Stimulated activated CD4-positive, alpha-beta T cell treated with anti-CD3 and anti-CD28 coated beads, Interleukin-12 subunit alpha, Interleukin-12 subunit beta, amount 100 ng/mL, for 4 hours (primary cell): ENCODE data around the gene RABL3.
A peak's percentile ranks its signal among the peaks of the same experiment; 100 is the strongest.
"Not testable (repeated sequence)": the region's sequence is repeated elsewhere in the genome, so short reads cannot be mapped to it uniquely, and the experiment has no call there.

Experiments used
- DNase-seq: peaks from one replicate; pipeline ENCODE4 v3.0.0-alpha.2; 2020

Gene RABL3

DNA sequence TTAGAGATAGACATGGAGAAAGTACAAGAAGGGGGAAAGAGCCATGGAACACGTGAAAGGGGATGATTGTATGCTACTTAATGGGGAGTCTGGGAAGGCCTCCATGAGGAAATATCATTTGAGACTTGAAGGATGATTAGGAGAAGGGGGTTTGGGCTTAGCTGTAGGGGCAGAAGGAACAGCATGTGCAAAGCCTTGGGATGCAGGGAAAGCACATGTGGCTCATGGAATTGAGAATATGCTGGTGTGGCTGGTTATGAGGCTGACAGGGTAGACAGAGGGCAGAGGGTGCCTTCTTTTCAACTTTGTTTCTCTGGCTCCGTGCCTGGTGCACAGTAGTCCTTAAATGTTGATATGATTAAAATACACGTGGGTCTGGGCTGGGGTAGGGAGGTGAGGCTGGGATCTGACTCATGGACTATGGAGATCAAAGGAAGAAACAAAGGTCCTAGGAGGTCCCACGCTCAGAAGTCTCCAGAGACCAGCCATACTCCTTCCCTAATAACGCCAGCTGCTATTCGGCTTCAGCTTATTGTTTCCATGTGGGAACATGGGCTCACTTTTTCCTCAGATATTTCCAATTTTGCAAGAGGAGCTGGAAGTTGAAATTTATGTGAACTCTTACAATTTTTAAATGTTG lies 1.4 kb upstream of the RABL3 start:
- DNase-seq = no peak

DNA sequence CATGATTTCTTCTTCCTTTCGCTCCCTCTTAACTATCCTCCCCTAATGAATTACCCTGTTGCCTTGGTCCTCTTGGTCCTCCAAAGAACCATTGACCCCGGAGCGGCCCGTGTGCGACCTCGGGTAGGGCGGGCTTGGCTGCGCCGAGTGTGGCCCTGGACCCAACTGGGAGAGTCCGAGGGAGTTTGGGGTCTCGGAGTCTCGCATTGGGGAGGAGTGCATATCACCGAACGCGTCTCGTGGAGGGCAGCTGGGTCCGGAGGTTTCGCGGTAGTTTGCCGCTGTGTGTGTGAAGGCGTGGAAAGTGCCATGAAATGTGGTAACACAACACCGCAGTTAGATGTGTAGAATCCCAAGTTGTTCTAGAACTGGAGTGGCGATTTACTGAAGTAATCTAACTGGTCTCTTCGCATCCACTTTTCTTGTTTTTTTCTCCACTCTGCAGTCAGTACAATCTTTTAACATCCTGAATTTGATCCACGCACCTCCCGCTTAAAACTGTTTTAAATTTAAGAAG lies 591 bp upstream of the RABL3 start:
- DNase-seq = no peak

DNA sequence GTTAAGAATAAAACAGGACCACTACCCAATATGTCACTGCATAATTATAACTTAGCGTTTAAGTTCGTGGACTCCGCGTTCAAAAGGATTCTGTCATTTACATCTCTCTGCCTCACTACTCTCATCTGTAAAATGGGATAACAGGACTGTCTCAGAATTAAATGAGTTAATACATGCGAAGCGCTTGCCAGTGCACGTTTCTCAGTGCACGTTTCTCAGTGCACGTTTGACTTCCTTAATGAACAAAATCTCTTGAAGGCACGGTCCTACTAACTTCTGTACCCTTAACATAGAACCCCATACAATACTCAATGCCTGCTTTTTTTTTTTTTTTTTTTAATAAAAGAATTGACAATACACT lies 499 bp downstream of the RABL3 start:
- DNase-seq = no peak

DNA sequence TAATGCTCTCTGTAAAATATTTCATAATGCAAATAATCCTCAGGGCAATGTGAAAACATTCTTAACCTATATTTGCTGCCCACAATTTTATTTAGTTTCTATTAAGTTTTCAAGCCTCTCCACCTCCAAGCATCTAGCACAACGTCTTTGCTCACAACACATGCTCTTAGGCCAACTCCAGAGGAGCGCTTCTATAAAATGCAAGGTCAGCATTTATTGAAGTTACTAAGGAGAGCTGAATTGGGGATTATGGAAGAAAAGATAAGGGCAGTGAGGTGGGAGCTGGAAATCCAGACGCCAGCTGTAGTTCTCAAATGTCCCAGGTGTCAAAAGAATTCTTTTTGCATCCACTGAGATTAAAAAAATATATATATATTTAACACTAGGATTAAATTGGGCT lies 996 bp downstream of the RABL3 start:
- no peak for DNase-seq

DNA sequence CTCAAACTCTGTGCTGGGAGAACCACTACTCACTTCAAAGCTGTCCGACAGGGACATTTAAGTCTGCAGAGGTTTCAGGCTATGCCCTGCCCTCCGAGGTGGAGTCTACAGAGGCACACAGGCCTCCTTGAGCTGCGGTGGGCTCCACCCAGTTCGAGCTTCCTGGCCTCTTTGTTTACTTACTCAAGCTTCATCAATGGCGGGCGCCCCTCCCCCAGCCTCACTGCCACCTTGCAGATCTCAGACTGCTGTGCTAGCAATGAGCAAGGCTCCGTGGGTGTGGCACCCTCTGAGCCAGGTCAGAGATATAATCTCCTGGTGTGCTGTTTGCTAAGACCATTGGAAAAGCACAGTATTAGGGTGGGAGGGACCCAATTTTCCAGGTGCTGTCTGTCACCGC lies 4.3 kb downstream of the RABL3 start:
- not testable (repeated sequence) for DNase-seq

GRCh38 chr3:120730576-120731542 lies 11.5 kb downstream of the RABL3 start:
- DNase-seq = no peak

DNA sequence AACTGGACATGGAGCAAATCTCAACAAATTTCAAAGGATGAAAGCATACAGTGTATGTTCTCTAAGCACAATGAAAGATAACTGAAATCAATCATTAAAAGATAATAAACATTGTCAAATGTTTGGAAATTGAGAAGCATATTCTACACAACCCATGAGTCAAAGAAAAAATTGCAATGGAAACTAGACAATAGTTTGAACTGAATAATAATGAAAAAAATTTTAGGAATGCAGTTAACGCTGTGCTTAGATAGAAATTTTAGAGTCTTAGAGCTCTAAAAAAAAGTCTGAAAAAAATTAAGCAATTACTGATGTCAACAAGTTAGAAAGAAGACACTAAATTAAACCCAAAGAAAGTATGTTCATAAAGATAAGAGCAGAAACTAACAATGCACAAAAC lies 15.5 kb downstream of the RABL3 start:
- no peak for DNase-seq

DNA sequence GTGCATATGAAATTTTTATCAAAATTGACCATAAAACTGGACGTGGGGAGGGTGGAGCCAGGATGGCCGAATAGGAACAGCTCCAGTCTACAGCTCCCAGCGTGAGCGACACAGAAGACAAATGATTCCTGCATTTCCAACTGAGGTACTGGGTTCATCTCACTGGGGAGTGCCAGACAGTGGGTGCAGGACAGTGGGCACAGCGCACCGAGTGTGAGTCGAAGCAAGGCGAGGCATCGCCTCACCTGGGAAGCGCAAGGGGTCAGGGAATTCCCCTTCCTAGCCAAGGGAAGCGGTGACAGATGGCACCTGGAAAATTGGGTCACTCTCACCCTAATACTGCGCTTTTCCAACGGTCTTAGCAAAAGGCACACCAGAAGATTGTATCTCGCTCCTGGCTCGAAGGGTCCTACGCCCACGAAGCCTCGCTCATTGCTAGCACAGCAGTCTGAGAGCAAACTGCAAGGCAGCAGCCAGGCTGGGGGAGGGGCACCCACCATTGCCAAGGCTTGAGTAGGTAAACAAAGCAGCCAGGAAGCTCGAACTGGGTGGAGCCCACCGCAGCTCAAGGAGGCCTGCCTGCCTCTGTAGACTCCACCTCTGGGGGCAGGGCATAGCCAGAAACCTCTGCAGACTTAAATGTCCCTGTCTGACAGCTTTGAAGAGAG lies 23.0 kb downstream of the RABL3 start:
- peak; percentile 25 for DNase-seq

GRCh38 chr3:120713262-120713661 lies 29.1 kb downstream of the RABL3 start:
- no peak for DNase-seq

GRCh38 chr3:120710369-120710768 lies 31.9 kb downstream of the RABL3 start:
- DNase-seq = no peak

- no peak for DNase-seq
Measured at GRCh38 chr3:120708408-120708807, 33.9 kb downstream of the RABL3 start.

GRCh38 chr3:120706950-120707349 lies 35.4 kb downstream of the RABL3 start:
- DNase-seq = no peak

DNA sequence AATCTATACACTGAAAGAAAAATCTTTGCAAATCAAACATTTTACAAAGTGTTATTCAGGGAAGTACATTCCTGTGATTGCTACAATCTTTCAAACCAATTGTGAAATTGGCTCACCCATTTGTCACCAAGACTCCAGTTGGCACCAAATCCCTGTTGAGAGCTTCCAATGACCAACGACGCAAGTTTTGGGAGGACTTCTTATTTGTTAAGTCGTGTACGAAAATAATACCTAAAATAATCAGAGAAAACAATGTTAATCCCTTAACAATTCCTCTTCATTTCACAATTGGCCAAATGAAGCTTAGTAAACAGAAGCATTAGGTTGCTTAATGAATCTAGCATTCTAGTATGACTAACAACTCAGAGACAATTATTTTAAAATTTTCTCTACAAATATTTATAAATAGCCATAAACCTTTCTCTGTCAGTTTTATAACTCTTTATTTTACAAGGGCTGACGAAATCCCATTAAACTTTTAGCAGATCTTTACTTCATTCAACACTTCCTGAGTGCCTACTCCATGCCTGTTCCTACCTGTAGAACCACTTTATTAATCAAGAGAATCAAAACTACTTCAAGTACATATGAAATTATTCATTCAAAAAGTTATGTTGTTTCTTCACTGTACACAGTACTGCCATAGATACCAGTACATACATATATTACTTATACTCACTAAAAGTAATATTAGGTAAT lies 36.3 kb downstream of the RABL3 start:
- no peak for DNase-seq

DNA sequence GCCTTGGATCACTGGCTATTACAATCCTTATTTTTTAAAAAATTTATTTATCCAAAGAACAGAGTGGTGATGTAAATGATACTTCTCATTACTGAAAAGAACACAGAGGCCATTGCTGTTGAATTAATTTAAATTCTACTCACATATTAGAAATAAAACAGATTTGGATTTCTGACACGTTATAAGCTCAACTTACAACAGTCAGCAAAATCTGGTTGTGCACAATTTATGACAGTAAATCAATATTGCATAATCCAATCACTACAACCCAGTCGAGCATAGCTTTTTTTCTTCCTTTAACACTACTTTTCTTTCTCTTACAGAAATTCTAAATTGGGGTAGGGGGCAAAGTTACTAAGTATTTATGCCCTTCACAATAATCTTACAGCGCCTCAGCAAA lies 43.0 kb downstream of the RABL3 start:
- no peak for DNase-seq

DNA sequence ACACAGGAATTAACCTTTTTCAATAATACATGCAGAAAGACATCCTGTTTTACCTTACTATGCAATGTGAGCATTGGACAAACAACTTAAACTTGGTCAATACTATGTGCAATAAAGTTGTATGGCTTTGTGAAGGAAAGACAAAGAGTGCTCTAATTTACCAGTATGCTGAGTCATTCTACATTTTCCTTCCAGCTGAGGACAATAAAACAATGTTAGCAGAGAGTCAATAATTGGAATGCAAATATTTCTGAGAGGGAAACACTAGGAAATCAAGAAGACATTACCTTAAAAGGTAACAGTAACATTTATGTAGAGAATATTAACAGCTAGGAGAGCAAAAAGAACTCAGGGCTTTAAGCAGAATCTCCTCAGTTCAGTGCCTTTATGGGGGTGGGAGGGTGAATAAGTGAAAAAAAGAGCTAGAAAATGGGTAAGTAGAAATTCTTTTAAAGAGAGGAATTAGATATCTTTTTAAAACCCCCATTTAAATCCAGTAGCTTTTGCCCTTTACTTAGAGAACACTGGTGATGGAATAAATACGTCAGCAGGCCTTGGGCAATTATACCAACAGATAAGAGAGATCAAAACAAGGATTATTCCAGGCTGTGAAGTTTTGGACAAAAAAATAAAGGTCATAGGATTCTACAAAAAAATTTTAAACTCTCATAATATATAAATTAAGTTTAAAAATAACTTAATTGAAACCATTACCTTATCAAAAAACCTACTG lies 48.7 kb downstream of the RABL3 start:
- DNase-seq = no peak

- DNase-seq = no peak
Measured at GRCh38 chr3:120689395-120689794, 52.9 kb downstream of the RABL3 start.

GRCh38 chr3:120688121-120688520 lies 54.2 kb downstream of the RABL3 start:
- DNase-seq = no peak

GRCh38 chr3:120685411-120685810 lies 56.9 kb downstream of the RABL3 start:
- DNase-seq = no peak

- no peak for DNase-seq
Measured at GRCh38 chr3:120684896-120685295, 57.4 kb downstream of the RABL3 start.

DNA sequence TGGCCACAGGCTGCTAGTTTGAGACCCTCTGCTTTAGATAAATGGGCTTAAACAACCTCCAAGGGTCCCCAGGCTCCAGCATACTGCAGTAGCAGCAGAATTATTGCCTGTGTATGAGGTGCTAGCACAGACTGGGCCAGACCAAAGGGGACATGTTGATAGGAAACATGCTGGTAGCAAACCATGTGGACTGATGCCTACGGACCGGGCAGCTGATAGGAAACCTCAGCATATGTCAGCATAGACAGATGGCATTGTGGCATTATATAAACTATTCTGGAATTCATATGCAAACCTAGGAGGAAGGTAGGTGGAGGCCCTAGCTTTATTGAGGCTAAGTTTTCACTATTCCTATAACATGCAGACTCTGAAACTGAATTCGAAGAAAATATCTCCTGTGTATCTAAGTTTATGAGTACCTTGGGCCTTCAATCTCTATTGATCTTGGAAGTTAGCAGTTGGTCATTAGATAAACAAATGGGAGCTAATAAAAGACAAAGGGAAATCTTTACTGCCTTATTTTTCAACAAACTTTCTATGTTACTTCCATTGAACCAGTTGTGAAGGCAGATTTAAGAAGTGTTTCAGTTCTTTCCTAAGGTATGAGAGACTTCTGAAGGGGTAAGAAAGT lies 58.5 kb downstream of the RABL3 start:
- no peak for DNase-seq

GRCh38 chr3:120683213-120683612 lies 59.1 kb downstream of the RABL3 start:
- DNase-seq = no peak
